Stimulated activated naive CD4-positive, alpha-beta T cell (primary cell): Measurements from ENCODE around the gene APOC1.
"Not testable (repeated sequence)": the region's sequence is repeated elsewhere in the genome, so short reads cannot be mapped to it uniquely, and the experiment has no call there.

Source experiments
- DNase-seq, 6 experiments: peaks; one replicate each; lab custom pipeline; 2025; lab: John Stamatoyannopoulos, UW

Gene APOC1

DNA sequence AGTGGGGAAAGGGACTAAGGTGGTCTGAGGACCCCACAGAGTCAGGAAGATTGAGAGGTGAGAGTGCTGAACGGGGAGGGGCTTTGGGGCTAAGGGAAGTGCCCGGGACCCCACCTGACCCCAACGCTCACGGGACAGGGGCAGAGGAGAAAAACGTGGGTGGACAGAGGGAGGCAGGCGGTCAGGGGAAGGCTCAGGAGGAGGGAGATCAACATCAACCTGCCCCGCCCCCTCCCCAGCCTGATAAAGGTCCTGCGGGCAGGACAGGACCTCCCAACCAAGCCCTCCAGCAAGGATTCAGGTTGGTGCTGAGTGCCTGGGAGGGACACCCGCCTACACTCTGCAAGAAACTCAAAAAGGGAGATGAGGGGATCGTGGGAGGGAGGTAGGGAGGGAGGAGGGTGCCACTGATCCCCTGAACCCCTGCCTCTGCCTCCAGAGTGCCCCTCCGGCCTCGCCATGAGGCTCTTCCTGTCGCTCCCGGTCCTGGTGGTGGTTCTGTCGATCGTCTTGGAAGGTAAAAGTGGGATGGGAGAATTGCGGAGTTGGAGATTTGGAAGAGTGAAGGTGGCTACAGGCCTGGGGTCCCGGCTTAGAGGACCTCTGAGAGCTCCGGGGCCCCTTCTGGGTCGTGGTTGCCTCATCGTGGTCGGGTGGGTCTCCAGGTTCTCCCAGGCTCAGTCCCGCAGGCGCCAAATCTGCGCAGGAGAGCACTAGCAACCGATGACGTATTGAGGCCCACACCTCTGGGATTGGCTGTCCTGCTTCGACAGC is at the start of gene APOC1:
Gene APOC1, plus strand, starts transcription at position 176 of the 774 bp plus-strand sequence. Its CDS starts 284 bp downstream, at position 460.
- DNase-seq: peak; percentile 37 to 78 (median 64)

DNA sequence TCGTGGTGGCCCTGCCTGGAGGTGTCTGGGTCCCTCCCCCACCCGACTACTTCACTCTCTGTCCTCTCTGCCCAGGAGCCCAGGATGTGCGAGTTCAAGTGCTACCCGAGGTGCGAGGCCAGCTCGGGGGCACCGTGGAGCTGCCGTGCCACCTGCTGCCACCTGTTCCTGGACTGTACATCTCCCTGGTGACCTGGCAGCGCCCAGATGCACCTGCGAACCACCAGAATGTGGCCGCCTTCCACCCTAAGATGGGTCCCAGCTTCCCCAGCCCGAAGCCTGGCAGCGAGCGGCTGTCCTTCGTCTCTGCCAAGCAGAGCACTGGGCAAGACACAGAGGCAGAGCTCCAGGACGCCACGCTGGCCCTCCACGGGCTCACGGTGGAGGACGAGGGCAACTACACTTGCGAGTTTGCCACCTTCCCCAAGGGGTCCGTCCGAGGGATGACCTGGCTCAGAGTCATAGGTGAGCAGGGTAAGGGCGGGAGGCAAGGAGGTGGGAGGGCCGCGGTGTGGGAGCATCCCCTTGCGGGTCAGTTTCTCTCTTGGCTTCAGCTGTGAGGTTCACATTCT is 49.1 kb upstream of the APOC1 start:
- no peak for DNase-seq

DNA sequence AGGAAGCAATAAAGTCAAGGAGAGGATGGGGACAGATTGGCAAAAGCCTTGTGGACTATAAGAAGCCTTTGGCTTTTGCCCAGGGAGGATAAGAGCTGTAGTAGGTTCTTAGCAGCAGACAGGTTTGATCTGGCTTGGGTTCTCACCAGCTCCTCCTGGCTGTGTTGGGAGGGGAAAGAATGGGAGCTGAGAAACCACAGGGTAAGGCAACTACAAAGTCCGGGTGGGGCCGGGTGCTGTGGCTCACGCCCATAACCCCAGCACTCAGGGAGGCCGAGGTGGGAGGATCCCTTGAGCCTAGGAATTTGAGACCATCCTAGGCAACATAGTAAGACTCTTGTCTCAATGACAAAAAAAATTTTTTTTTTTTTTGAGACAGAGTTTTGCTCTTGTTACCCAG is 47.7 kb upstream of the APOC1 start:
- DNase-seq: no peak

DNA sequence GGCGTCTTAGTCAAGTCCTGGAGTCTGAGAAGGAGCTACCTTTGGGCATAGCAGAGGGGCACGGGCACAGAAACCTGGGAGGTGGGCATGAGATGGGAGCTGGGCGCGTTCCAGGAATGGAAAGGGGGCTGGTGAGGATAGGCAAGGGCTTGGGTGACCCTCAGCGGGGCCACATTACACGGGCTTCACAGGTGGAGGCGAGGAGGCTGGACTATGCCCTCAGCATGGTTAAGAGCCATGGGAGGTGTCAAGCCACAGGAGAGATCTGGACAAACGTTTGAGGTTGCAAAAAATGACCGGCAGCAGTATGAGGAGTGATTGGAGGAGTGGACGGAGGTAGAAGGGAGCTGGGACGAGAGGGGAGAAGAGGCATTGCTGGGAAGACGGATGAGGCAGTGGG is 46.8 kb upstream of the APOC1 start:
- DNase-seq: no peak

DNA sequence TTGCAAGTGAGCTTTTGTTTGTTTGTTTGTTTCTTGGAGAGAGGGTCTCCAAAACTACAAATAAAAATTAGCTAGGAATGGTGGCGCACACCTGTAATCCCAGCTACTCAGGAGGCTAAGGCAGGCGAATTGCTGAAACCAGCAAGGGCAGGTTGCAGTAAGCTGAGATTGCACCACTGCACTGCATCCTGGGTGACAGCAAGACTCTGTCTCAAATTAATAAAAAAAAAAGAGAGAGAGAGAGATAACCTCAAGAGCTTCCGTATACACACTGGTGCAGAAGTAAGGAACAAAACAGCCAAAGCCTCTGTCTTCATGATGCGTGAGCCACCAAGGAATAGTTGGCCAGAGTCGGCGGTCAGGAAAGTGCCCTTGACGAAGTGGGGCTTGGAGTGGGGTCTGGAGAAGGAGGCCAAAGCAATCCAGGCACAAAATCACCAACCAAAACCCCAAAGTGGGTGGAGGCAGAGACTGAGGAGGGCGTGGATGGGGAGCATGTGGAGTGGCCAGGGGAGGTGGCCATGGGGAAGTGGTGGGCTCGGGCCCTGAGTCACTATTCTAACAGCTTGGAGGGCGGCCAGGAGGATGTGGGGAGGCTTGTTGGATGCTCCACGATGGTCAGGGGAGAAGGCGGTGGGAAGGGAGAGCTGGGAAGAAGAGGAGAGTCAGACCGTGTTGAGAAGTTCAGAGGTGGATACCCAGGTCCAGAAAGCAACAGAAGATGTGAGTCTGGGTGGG is 44.5 kb upstream of the APOC1 start:
- DNase-seq: no peak

DNA sequence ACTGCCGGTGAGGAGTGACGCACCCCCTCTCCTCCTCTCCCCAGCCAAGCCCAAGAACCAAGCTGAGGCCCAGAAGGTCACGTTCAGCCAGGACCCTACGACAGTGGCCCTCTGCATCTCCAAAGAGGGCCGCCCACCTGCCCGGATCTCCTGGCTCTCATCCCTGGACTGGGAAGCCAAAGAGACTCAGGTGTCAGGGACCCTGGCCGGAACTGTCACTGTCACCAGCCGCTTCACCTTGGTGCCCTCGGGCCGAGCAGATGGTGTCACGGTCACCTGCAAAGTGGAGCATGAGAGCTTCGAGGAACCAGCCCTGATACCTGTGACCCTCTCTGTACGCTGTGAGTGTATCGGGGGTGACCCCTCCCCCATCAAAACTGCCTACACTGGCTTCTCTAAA is 42.6 kb upstream of the APOC1 start:
- DNase-seq: no peak

DNA sequence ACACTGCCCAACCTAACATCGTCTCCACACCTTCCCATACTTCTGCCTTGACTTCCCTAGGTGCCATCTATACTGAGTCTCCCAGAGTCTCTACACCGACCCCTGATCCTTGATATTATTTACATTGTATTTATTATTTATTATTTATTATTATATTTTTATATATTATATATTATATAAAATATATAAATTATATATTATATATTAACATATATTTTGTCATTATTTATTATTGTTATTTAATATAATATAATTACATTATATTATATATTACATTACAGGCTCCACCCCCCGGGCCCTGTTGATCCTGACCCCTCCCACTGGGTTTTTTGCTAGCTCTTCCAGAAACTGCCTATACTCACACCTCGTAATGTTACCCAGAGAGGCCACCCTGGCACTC is 41.7 kb upstream of the APOC1 start:
- DNase-seq: no peak

DNA sequence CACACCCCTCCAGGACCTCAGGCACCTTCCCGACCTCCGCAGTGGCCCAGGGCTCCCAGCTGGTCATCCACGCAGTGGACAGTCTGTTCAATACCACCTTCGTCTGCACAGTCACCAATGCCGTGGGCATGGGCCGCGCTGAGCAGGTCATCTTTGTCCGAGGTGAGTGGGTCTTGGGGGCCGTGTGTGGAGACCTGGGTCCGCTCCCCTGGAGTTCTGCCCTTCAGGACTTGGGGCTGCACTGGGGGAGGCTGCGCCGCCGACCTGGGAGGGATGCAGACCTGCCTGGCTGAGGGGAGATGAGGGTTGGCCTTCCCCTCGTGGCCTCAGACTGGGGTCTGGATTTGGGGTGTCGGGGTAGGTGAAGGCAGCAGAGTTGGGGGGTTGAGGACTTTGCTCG is 40.1 kb upstream of the APOC1 start:
- DNase-seq: no peak

DNA sequence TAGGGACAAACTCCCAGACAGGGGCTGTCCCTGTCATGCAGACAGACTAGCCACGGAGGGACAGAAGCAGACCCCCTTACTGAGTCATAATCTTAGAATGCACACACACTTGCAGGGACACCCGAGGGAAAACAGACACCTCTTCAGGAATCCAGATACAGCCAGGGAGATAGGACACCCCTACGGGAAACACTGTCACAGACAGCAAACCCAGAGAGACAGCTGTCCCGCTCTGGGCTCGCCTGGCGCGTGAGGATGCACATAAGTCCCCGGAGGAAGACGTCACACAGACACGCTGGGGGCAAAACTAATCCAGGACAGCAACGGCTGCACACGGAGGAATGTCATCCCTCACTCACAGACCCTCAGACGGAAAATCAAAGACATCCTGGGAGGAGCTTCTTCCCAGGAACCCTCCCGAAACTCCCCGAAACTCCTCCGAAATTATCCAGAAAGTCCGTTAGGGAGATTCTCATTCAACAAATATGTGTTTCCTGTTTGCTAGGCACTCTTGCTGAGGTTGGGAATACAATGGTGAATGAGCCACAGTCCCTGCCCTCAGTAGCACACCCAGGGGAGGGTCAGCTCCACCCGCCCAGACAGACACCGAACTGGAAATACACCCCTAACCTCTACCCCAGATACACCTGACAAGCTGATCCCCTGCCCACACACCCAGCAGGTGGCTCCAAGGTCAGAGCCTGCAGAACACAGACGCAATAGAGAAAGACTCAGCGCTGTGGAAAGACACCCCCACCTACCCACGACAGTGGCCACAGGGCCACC is 38.5 kb upstream of the APOC1 start:
- no peak for DNase-seq

DNA sequence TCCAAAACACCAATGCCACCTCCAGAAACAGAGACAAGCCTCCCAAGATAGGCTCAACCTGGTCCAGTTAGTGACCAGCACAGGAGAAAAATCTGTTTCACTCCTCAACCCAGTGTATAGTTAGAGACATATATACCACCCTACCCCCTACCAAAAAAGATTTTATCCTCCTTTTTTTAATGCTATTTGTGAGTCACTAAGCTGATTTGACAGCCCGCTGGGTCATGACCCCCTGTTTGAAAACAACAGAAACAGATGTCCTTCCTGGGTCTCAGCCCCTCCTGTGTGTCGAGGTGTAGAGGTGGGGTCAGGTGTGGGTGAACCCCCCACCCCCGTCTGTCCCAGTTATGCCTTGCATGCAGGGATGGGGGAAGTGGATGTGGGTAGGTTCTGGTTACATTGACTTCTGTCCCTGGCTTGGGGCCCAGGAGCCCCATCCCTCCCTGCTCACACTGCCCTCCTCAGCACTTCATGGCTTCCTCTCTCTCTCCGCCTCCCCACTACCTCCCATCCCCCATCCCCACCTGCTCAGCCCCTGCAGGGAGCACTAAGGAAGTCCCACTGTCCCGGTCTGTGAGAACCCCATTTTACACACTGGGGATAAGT is 37.4 kb upstream of the APOC1 start:
- DNase-seq: no peak

DNA sequence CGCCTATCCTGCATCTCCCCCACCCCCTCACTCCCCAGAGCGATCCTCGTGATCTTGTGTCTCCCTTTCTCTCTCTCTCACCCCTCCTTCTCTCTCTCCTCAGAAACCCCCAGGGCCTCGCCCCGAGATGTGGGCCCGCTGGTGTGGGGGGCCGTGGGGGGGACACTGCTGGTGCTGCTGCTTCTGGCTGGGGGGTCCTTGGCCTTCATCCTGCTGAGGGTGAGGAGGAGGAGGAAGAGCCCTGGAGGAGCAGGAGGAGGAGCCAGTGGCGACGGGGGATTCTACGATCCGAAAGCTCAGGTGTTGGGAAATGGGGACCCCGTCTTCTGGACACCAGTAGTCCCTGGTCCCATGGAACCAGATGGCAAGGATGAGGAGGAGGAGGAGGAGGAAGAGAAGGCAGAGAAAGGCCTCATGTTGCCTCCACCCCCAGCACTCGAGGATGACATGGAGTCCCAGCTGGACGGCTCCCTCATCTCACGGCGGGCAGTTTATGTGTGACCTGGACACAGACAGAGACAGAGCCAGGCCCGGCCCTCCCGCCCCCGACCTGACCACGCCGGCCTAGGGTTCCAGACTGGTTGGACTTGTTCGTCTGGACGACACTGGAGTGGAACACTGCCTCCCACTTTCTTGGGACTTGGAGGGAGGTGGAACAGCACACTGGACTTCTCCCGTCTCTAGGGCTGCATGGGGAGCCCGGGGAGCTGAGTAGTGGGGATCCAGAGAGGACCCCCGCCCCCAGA is 36.1 kb upstream of the APOC1 start:
- DNase-seq: no peak

DNA sequence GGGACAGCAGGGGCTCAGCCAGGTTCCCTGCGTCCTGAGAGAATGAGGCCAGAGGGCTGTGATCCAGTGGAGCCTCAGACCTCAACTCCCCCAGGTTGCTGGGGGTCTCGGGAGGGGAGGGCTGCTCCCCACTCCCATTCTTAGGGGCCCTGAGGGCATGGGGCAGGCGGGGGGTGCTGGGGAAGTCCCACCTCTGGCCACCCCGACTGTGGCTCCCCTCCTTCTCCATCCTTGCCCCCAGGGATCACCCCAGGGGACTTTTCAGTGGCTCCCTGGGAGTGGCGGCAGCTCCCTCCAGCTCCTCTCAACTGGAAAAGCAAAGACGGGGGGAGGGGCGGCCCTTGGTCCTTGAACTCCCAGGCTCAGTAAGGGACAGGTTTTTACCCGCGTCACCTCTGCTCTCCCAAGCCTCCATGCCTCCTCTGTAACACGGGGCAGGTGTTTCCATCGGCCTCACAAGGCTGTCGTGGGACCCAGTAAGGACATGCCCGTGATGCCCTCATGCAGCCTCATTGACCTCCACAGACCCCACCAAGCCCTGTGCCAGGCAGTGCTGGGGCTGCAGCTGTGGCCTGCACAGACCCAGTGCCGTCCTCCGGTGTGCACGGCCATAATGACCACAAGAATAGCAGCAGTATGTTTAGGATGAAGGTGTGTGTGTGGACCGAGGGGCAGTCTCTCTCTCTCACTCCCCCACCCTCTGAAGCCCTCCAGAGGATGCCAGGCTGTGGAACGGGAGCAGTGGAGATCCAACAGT is 34.9 kb upstream of the APOC1 start:
- DNase-seq: no peak

DNA sequence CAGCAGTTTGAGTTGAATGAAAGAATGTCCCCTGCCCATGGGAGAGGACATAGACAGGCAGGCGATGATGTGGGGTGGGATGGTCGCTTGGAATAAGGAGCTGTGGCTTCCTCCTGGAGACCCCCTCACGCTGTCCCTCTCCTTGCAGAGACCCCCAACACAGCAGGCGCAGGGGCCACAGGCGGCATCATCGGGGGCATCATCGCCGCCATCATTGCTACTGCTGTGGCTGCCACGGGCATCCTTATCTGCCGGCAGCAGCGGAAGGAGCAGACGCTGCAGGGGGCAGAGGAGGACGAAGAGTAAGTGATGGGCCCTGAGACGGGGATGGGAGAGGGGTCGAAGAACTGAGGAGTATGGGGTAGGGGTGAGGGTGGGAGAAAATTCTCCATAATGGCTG is 32.3 kb upstream of the APOC1 start:
- DNase-seq: no peak

DNA sequence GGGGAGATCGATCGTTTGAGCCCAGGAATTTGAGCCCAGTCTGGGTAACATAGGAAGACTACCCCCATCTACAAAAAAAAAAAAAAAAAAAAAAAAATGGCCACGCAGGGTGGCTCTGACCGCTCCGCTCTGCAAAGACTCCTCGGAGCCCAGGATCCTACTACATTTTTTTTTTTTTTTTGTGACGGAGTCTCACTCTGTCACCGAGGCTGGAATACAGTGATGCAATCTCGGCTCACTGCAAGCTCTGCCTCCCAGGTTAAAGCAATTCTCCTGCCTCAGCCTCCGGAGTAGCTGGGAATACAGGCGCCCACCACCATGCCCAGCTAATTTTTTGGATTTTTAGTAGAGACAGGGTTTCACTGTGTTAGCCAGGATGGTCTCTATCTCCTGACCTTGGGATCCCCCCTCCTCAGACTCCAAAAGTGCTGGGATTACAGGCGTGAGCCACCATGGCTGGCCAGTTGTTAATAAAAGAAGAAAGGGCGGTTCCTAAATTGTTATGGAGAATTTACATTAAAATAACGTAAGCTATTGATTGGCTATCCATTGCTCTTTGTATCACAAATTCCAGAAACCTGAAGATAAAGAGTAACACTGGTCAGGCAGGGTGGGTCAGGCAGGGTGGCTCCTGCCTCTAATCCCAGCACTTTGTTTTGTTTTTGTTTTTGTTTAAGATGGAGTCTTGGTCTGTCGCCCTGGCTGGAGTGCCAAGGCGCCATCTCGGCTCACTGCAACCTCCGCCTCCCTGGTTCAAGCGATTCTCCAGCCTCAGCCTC is 31.6 kb upstream of the APOC1 start:
- DNase-seq: not testable (repeated sequence)

DNA sequence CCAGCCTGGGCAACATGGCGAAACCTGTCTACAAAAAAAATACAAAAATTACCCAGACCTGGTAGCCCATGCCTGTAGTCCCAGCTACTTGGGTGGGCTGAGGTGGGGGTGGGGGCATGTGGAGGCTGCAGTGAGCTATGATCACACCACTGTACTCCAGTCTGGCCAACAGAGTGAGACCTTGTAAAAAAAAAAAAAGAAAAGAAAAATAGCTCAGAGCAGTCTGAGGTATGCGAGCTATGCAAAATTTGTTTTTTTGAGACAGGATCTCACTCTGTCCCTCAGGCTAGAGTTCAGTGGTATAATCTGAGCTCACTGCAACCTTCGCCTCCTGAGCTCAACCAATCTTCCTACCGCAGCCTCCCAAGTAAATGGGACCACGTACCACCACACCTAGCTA is 30.5 kb upstream of the APOC1 start:
- no peak for DNase-seq

DNA sequence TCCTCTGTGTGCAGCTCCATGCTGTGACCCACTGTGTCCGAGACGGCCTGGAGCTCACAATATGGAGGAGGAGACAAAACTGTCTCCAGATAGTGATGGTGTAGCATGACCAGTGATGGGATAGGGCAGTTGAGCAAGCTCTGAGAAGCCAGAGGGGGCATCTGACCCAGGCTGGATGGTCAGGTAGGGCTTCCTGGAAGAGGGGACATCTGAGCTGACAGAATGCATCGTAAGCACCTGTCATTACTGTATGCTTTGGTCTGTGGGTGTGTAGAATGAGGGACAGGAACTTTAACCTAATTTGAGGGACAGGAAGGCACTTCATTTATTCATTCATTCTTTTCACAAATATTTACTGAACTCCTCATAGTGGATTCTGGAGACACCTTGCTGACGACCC is 29.8 kb upstream of the APOC1 start:
- DNase-seq: no peak

DNA sequence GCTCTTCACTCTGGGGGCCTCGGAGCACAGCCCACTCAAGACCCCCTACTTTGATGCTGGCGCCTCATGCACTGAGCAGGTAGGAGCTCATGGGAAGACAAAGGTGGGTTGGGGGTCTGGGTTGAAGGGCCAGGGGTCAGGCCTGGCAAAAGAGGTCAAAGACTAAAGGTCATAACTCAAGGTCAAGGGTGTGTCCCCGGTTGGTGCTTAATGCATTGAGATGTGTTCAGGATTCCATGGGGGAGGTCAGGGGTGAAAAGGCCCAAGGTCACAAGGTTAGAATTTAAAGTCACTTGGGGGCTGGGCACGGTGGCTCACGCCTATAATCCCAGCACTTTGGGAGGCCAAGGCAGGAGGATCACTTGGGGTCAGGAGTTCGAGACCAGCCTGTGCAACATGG is 28.3 kb upstream of the APOC1 start:
- no peak for DNase-seq

DNA sequence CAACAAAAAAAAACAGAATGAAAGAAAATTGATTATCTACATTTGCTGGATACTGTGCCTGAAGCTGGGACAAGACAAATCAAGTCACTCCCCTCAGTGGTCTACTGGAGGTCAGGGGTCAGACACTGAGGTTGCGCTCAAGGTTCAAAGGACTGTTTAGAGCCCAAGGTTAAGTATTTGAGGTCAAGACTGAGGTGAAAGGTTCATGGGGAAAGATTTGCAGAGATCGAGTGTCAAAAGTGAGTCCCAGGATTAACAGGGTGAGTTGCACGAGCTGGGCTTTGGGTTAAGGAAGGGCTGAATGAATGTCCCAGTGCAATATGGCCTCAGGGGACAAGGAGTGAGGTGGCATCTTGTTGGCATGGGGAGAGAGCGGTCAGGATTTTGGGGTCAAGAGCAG is 26.8 kb upstream of the APOC1 start:
- no peak for DNase-seq

DNA sequence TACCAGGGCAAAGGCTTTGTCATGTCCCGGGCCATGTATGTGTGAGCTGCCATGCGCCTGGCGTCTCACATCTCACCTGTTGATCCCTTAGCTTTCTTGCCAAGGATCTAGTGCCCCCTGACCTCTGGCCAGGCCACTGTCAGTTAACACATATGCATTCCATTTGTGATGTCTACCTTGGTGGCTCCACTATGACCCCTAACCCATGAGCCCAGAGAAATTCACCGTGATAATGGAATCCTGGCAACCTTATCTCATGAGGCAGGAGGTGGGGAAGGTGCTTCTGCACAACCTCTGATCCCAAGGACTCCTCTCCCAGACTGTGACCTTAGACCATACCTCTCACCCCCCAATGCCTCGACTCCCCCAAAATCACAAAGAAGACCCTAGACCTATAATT is 26.1 kb upstream of the APOC1 start:
- DNase-seq: not testable (repeated sequence)
